B cell (primary cell): ENCODE data around the gene USB1.

Experiments used
- EZH2 ChIP-seq: IDR thresholded peaks from 2 replicates; pipeline ENCODE4 v1.6.1; 2012; ENCODE audit warnings: borderline replicate concordance, low read depth, mild to moderate bottlenecking, moderate library complexity, low read length; ENCODE audit not compliant: insufficient read depth, poor library complexity, severe bottlenecking
- TF ChIP-seq, protein P1 (sequence below): fragments of 200-600 bp; IDR thresholded peaks from one replicate; pipeline ENCODE4 v1.8.0; 2022; ENCODE audit warnings: antibody characterized with exemption, mild to moderate bottlenecking

DNA sequence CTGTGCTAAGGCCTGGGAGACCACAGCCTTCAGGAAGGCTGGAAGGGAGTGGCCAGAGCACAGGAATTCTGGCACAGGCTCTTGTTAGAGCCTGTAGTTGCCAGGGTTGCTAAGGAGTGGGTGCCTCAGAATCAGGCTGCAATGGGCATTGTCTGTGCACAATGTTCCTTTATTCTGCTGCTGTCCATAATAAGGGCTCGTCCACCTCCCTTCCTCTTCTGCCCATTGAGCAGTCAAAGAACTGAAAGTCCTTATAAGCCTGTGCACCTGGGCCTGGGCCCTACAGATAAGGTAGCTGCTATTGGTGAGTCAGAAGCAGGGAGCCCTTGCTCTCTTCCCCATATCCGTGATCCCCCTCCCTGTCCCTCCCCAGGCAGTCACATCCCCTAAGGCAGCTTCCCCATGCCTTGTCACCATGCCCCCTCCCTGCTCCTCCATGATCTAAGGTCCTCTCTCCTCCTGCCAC is 24.8 kb upstream of the USB1 start:
- TF ChIP-seq, protein P1, sequence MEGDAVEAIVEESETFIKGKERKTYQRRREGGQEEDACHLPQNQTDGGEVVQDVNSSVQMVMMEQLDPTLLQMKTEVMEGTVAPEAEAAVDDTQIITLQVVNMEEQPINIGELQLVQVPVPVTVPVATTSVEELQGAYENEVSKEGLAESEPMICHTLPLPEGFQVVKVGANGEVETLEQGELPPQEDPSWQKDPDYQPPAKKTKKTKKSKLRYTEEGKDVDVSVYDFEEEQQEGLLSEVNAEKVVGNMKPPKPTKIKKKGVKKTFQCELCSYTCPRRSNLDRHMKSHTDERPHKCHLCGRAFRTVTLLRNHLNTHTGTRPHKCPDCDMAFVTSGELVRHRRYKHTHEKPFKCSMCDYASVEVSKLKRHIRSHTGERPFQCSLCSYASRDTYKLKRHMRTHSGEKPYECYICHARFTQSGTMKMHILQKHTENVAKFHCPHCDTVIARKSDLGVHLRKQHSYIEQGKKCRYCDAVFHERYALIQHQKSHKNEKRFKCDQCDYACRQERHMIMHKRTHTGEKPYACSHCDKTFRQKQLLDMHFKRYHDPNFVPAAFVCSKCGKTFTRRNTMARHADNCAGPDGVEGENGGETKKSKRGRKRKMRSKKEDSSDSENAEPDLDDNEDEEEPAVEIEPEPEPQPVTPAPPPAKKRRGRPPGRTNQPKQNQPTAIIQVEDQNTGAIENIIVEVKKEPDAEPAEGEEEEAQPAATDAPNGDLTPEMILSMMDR = no peak
- TF ChIP-seq EZH2 = no peak
